Jurkat, Clone E6-1 (cell line): ENCODE data around the gene CORO2A.
"Not testable (repeated sequence)": the region's sequence is repeated elsewhere in the genome, so short reads cannot be mapped to it uniquely, and the experiment has no call there.

Source experiments
- DNase-seq: peaks from one replicate; pipeline ENCODE4 v3.0.0-alpha.2; 2011; ENCODE audit warnings: low read depth, low spot score
- H3K4me3 ChIP-seq: 2 replicates; pipeline ENCODE4 v1.5.1; 2011; ENCODE audit warnings: mild to moderate bottlenecking, low read length, control low read depth, moderate library complexity

CORO2A gene

GRCh38 chr9:98078895-98079294 lies 113.5 kb downstream of the CORO2A start:
- DNase-seq, result no peak
- H3K4me3 ChIP-seq, result no peak overlapping the region

- not testable (repeated sequence) for H3K4me3 ChIP-seq, DNase-seq
Observed at GRCh38 chr9:98076514-98076890, 115.9 kb downstream of the CORO2A start.

- H3K4me3 ChIP-seq, result no peak overlapping the region
- DNase-seq, result no peak
Observed at GRCh38 chr9:98075332-98075805, 117.1 kb downstream of the CORO2A start.

- H3K4me3 ChIP-seq, result no peak overlapping the region
- peak; percentile 35 for DNase-seq
Observed at GRCh38 chr9:98074115-98074990, 118.1 kb downstream of the CORO2A start.

- H3K4me3 ChIP-seq, result no peak overlapping the region
- DNase-seq, result no peak
Observed at GRCh38 chr9:98071737-98072136, 120.7 kb downstream of the CORO2A start.
